ENCODE results near the gene HPS3.

Gene HPS3

GRCh38 chr3:149197669-149198068 is 68.2 kb downstream of the HPS3 start:
- no peak for TF ChIP-seq CTCF (IDR thresholded peaks at IDR 0.05; ENCODE audit: low read depth, low read length)
- no peaks in the 10 kb centered on the region for H3K27me3 ChIP-seq (ENCODE audit: insufficient read depth, low read depth, severe bottlenecking)
- peak; percentile 60 for DNase-seq
- H3K4me3 ChIP-seq (ENCODE audit: low read depth, low read length): peak overlapping the region; percentile 4; the same call in 1 of the 2 replicates
- peak overlapping the region; percentile 46 for H3K27ac ChIP-seq
- H3K36me3 ChIP-seq: no peaks in the 10 kb centered on the region
- no peaks in the 10 kb centered on the region for H3K9me3 ChIP-seq (ENCODE audit: severe bottlenecking)

DNA sequence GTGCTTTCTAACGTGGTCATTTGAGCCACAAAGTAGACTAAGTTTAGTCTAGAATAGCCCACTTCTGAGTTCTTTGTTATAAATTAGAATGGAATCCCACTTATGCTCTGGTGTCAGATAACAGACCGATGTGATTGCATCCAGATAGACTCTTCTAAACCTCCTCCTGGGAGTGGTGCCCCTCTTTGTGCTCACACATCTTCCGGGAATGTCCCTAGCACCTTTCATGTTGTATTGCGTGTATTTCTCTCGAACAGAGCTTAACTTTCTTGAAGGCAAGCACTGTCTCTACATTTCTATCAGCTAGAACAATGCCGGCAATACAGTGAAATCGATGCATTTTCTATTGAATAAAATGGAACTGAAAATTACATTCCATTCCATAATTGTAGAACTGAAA is 69.2 kb downstream of the HPS3 start:
- Histone ChIP-seq H3K4me3 (ENCODE audit: low read depth, low read length) (no peak overlapping the region), H3K36me3 (no peaks in the 10 kb centered on the region), H3K27me3 (ENCODE audit: insufficient read depth, low read depth, severe bottlenecking) (no peaks in the 10 kb centered on the region), H3K27ac (no peak overlapping the region), H3K9me3 (ENCODE audit: severe bottlenecking) (no peaks in the 10 kb centered on the region)
- DNase-seq: no peak
- TF ChIP-seq CTCF (IDR thresholded peaks at IDR 0.05; ENCODE audit: low read depth, low read length): no peak

- Histone ChIP-seq H3K4me3 (ENCODE audit: low read depth, low read length) (no peak overlapping the region), H3K36me3 (no peaks in the 10 kb centered on the region), H3K27me3 (ENCODE audit: insufficient read depth, low read depth, severe bottlenecking) (no peaks in the 10 kb centered on the region), H3K9me3 (ENCODE audit: severe bottlenecking) (no peaks in the 10 kb centered on the region), H3K27ac (no peak overlapping the region)
- no peak for TF ChIP-seq CTCF (IDR thresholded peaks at IDR 0.05; ENCODE audit: low read depth, low read length)
- no peak for DNase-seq
Observed at GRCh38 chr3:149199474-149199873, 70.0 kb downstream of the HPS3 start.

GRCh38 chr3:149203758-149204157 is 74.3 kb downstream of the HPS3 start:
- Histone ChIP-seq H3K36me3 (no peaks in the 10 kb centered on the region), H3K9me3 (ENCODE audit: severe bottlenecking) (no peaks in the 10 kb centered on the region), H3K4me3 (ENCODE audit: low read depth, low read length) (no peak overlapping the region), H3K27me3 (ENCODE audit: insufficient read depth, low read depth, severe bottlenecking) (no peaks in the 10 kb centered on the region), H3K27ac (no peak overlapping the region)
- TF ChIP-seq CTCF (IDR thresholded peaks at IDR 0.05; ENCODE audit: low read depth, low read length): no peak
- no peak for DNase-seq

DNA sequence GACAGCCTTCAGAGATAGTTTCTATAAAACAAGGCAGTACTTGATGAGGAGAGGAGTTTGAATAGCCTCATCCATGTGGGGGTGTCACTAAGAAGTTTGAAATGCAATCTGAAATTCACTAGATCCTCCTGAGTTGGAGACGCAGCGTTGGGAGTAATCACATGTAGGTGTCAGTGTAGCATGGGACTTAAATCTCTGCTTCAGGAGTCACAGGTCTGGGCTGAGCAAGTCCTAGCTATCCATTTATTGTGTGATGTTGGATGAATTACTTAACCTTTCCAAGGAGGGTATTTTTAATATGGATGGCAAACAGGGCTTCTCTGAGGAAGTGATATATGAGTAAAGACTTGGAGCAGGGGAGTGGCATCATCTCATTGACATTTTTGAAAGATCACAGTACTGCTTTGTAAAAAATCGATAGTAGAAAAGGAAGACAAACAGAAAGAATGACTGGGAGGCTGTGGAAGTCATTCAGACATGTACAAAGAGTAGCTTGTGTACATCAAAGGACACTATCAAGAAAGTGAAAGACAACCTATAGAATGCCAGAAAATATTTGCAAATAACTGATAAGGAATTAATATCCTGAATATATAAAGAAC is 75.1 kb downstream of the HPS3 start:
- DNase-seq: no peak
- no peak overlapping the region for H3K4me3 ChIP-seq (ENCODE audit: low read depth, low read length)
- no peaks in the 10 kb centered on the region for H3K27me3 ChIP-seq (ENCODE audit: insufficient read depth, low read depth, severe bottlenecking)
- no peaks in the 10 kb centered on the region for H3K36me3 ChIP-seq
- no peak overlapping the region for H3K27ac ChIP-seq
- no peaks in the 10 kb centered on the region for H3K9me3 ChIP-seq (ENCODE audit: severe bottlenecking)
- TF ChIP-seq CTCF (IDR thresholded peaks at IDR 0.05; ENCODE audit: low read depth, low read length): no peak

GRCh38 chr3:149207475-149207874 is 78.0 kb downstream of the HPS3 start:
- TF ChIP-seq CTCF (IDR thresholded peaks at IDR 0.05; ENCODE audit: low read depth, low read length): no peak
- Histone ChIP-seq H3K27me3 (ENCODE audit: insufficient read depth, low read depth, severe bottlenecking) (no peaks in the 10 kb centered on the region), H3K4me3 (ENCODE audit: low read depth, low read length) (no peak overlapping the region), H3K9me3 (ENCODE audit: severe bottlenecking) (no peaks in the 10 kb centered on the region), H3K36me3 (no peaks in the 10 kb centered on the region), H3K27ac (no peak overlapping the region)
- DNase-seq: no peak

Data from WERI-Rb-1 (cell line).